Inflammatory macrophage (primary cell): ENCODE data around the gene BCKDHB.
"Not testable (repeated sequence)": the region's sequence is repeated elsewhere in the genome, so short reads cannot be mapped to it uniquely, and the experiment has no call there.

Experiments used
- DNase-seq, 2 donors: peaks; one replicate each; pipeline ENCODE4 v3.0.0-alpha.2; 2020 to 2022
- total RNA-seq, 18 experiments: gene quantifications; one replicate each; lab custom pipeline; 2026; ENCODE audit warnings: mixed read lengths in 6 of 18, inconsistent platforms in 2 of 18; lab: John Stamatoyannopoulos, UW

BCKDHB gene
- total RNA-seq, result 4.9 to 17.4 (median 11.4) reads per million in 18 experiments

DNA sequence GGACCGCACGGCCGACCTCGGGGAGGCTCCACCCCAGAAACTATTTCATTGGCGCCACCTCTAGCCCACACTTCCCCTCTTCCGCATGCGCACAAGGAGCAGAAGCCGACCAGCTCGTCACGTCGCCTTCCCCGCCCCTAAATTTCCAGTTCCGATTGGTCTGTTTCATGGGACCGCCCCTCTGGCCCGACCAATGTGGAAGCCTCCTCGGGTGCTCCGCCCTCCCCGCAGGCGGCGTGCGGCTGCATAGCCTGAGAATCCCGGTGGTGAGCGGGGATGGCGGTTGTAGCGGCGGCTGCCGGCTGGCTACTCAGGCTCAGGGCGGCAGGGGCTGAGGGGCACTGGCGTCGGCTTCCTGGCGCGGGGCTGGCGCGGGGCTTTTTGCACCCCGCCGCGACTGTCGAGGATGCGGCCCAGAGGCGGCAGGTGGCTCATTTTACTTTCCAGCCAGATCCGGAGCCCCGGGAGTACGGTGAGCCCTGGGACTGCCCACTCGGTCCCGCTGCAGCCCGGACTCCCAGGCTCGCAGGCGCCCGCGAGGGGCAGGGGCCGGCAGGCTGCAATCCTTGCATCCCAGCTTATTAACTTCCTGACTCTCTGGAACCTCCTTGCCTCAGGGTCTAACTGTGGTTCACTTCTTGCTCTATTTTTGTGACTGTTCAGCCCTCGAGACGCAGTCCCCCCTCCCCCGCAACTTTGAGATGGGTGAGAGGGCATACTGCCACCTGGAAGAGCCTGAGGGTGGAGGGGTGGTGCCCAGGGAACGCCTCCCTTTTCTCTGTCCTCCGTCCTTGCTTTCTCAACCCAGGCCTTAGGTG, at the start of gene BCKDHB:
TSS of gene BCKDHB (plus strand) at position 254 of the 818 bp plus-strand sequence. CDS start at position 277, 23 bp downstream.
- peak; percentile 98 to 99 for DNase-seq

DNA sequence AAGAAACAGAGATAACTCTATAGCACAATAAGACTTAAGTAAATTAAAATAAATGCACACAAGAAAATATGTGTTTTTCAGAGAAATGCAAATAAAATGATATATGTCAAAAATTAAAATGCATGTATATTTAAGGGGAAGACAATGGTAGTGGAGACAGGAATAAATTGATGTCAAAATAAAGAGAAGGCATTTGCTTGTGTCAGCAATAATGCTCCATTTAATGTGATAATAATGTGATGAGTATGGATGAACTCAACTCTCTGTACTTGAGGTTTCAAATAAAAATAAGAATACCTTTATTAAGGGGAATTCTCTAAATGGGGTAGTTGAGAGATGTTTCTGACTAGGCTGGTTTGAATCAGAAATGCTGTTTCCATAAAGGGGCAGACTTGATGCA, 45.7 kb upstream of the BCKDHB start:
- DNase-seq, result no peak

DNA sequence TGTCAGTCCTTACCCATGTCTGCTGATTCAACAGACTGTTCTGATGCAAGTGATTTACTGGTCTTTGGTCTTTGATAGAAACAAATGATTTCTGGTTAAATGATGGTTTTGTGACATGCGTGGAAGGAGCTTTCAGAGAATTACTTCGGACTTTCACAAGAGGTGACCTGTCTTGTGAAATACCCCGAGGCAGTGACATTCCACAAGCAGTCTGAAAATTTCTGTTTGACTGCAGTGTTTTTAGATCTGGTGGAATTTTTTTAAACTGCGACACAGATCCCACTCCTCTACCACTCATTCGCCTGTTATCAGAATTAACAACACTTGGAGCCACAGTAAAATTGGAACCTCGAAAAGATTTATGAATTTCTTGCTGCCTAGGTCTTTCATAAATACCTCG, 38.3 kb upstream of the BCKDHB start:
- DNase-seq, result not testable (repeated sequence)

DNA sequence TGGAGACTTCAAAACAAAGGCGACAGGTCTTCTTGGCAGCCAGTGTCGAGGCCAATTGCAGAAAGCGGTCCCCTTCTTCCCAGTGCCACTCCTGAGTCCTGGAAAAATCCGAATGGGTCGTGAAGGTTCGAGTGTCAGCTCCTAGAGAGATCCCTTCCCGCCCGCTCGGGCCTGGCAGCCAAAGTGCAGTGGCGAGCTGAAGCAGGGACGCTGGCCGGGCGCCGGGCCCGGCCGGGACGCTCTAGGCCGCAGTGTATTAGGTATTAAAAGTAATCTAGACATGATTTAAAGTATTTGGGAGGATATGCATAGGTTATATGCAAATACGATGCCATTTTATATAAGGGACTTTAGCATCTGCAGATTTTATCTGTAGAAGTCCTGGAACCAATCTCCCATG, 36.0 kb upstream of the BCKDHB start:
- DNase-seq, result not testable (repeated sequence)

DNA sequence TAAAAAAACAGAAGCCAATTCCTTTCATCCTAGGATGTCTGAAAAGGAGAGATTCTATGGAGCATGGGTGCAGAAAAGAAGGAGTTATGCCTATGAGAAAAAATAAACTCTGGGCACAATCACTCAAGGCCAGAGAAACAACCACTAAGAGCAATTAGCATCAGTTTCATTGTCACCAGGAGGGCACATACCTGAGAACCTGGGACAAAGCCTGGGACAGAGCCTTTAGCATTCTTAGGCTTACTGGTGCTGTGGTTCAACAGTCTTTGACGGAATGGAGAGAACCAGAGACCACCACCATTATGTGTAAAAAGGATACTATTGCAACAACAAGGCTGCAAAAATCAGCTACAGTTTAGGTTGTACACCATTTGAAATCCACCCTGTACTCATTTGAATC, 29.4 kb upstream of the BCKDHB start:
- no peak for DNase-seq

DNA sequence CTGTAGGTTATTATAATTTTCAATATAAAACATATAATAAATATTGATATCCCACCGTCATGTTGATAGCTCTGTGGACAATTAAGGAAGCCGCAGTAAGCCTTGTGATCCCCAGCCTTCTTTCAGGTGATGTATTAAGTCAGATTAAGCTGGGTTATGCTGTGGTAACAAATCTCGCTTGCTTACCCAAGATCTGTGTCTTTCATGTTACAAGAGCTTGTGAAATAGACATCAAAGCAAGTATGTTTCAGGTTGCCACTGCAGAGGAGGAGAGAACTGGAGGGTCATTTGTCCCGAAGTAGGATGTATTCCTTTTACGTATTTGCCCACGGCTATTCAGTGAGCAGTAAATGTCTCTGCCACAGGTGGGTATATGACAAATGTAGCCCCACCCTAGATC, 17.8 kb upstream of the BCKDHB start:
- DNase-seq, result no peak

DNA sequence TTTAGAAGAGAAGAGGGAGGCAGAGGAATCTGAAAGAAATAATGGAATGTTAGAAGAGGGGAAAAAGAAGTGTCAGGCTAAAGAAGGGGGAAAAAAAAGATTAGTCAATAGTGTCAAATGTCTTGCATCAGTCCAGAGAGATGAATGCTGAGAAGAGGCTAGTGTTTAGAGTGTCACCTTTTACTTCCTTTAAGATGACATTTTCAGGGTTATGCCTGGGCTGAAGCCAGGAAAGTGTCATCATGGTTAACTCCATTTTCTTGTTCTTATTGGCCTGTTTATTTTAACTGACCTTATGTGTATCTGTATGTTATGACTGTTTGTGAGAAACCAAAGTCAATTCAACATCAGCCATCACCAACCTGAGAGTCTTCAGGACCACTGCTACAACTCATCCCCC, 15.0 kb upstream of the BCKDHB start:
- no peak for DNase-seq

DNA sequence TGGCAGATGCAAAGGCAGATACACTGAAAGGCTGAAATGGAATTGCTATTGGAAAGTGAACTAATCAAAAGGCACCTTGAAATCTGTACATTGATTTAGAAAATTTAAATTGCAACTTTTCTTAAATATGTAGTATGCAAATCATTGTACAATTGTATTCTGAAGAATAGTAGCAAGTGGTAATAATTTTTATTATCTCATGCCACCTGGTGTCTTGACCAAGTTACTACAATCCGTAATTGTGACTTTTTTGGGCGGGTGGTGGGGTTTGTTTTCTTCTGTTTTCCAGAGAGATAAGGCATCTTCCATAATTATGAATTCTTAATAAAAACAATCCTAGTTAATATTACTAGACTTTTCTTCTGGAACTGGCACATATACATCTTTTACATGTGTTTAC, 12.5 kb upstream of the BCKDHB start:
- DNase-seq, result peak; percentile 7 to 25

DNA sequence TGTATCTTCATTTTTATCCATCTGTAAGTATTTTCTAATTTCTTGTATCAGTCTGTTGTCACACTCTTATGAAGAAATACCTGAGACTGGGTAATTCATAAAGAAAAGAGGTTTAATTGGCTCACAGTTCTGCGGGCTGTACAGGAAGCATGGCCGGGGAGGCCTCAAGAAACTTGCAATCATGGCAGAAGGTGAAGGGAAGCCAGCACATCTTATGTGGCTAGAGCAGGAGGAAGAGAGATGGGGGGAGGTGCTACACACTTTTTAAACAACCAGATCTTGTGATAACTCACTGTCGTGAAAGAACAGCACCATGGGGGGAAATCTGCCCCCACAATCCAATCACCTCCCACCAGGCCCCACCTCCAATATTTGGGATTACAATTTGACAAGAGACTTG, 10.9 kb upstream of the BCKDHB start:
- DNase-seq, result no peak

DNA sequence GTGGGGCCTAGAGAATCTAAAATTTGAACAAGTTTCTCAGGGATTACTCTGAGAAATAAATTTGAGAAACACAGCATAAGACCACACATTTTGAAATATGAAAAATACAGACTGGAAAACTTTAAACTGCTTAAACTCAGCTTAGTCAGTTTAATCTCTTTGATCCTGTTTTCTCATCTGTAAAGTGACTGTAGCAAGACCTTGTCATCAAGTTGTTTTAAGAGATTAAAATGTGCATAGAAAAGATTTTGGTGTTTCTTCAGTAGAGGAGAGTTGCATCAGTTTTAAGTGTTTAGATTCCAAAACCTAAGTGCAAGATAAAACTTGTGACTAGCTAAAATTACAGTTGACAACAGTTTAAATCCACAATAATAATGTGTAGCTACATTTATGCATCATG, 8.1 kb upstream of the BCKDHB start:
- DNase-seq, result no peak

DNA sequence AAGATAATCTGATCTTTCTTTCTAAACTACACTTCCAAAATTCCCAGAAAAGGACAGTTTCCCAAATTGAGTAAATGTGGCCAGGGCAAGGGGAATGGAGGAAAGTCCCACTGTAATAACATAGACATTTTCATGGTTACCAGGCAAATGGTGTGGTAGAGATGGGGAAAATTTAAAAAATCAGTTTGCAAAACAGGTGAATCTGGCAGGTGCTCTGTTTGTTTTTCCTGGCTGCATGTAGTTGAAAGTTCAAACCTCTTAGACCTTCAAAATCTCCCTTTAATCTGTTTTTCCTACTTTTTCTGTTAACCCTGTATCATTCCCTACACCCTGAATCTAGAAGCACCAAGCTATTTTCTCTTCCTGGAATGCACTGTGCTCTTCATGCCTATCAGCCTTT, 2.0 kb upstream of the BCKDHB start:
- no peak for DNase-seq

DNA sequence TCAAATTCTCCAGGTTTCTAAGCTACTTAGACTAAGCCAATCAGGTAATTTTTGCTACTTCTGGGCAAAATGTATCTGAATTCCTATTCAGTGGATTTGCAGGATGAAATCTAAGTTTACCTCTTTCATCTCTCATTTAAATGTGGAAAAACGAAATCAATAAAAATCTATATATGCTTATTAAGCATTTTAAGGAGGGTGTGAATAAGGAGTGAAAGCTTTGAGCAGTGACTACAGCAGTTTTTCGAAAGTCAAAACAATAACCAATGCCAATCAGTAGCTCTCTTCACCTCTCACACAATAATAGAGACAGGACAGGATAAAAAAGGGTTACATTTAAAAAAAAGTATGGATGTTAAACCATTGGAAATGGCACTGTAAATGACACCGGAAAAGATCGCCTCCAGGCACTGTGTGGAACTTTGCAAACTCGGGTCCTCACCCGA, 476 bp upstream of the BCKDHB start:
- no peak for DNase-seq

DNA sequence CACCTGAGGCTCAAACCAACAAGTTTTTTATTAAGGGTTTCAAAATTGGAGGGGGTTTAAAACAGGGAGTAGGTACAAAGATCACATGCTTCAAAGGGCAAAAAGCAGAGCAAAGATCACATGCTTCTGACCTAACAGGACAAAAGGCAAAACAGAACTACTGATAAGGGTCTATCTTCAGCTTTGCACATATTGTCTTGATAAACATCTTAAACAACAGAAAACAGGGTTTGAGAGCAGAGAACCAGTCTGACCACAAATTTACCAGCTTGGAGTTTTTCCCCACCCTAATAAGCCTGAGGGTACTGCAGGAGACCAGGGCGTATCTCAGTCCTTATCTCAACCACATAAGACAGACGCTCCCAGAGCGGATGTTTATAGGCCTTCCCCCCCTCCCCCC, 16.1 kb downstream of the BCKDHB start:
- not testable (repeated sequence) for DNase-seq

DNA sequence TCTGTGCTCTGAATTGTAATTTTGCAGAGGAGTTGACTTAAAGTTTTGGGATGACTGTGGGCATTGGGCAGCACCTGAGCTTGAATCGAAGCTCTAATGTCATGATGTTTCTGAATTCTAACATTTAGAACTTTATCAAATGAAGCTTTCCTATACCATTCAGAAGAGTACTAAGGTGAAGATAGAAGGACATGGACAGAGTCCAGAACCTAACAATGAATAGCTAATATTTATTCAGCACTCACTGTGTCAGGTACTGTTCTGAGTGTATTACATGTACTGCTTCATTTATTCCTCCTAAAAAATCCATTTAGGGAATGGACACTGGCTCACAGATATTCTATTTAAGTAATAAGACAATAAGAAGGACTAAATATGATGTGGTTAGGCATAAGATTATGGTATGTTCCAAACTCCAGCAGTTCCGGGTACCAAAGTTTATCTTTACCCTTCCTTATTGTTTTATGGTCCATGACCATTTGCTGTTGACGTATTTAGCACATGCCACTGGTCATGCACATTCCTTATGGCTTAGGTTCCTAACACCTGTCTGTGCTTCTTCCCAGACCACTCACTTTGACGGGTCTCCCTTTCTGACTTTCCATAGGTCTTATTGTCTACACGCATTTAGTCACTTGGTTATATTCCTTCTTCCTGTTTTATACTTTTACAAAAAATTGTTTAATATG, 20.3 kb downstream of the BCKDHB start:
- DNase-seq, result no peak

DNA sequence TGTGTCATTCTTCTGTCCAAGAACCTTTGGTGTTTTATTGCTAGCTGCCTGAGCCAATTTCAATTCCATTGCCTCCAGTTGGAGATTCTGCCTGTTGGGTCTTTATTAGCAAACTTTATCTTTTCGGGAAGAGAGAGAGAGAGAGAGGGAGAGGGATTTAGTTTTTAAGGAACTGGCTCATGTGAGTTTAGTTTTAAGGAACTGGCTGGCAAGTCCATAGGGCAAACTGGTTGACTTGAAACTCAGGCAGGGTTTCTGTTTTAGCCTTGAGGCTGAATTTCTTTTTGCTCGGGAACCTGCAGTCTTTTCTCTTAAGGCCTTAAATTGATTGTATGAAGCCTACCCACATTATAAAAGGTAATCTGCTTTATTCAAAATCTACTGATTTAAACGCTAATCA, 23.0 kb downstream of the BCKDHB start:
- peak; percentile 29 to 42 for DNase-seq

DNA sequence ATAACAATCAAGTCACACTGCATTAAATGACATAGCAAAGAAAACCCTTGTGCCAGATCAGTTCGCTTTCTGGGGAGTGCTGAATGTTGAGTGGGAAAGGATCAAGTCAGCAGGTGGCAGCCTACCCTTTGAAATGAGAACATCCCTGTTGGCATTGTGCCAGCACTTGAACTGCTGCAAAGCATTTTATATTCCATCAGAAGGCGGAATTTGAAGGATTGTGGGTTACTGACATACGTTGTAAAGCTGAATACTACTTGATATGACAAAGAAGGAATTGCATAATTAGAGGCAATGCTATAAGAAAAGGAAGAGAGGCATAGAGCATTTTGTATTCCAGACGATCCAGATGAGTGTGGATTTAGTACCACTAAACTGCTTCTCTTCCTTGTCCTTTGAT, 26.5 kb downstream of the BCKDHB start:
- DNase-seq, result peak; percentile 7 to 39

DNA sequence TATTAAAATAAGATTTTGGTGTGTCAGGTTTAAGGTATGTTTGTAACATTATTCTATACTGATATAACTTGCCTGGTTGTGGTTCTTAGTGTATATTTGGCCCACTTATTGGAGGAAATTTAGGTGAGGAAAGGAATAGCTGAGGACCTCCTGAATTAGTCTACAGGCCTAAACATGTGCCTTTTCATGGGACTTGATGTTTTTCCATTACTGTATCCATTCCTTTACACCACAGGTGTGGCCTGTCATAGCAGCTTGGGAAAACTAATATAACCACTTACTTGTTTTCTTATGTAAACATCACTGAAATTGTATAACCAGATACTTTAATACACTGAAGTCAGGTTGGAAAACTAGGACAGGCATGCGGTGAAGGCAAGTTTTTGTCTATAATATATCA, 27.6 kb downstream of the BCKDHB start:
- no peak for DNase-seq

DNA sequence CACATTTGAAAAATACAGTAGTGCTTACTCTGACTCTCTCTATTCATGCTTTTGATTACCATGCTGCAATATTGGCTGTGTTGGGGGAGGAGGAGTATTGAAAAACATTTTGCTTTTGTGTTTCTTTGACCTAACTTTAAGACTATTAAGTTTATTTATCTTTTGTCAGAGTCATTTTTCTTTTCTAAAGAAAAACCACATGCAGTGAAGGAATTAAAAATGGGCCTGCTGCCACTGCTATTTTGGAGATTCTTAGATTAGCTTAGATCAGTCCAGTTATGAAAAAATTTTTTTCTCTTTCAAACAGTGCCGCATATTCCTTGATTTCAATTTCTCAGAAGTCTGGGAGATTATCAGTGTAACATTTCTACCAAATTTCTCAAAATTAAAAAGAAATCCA, 36.1 kb downstream of the BCKDHB start:
- no peak for DNase-seq

DNA sequence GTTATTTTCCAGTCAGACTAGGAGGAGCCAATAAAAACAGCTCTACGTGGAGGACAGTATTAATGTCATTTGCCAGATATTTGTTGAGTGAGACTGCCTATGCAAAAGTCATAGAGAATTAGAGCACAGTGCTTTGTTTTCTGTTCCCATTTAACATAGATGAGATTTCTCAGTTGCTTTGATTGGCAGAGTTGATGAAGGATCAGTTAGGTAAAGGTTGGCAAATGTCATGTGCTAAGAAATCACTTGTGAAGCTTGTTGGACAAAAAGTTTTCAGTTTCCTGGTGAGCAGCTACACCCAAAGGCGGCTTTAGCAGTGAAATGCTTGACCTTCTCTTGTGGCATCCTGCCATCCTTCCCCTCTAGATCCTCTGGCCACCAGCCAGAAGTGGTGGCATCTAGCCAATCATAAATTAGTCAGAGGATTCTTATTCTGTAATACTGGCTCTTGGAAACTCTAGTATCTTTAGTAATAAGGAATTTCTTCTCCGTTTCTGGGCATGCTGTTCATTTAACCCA, 37.0 kb downstream of the BCKDHB start:
- DNase-seq, result no peak

DNA sequence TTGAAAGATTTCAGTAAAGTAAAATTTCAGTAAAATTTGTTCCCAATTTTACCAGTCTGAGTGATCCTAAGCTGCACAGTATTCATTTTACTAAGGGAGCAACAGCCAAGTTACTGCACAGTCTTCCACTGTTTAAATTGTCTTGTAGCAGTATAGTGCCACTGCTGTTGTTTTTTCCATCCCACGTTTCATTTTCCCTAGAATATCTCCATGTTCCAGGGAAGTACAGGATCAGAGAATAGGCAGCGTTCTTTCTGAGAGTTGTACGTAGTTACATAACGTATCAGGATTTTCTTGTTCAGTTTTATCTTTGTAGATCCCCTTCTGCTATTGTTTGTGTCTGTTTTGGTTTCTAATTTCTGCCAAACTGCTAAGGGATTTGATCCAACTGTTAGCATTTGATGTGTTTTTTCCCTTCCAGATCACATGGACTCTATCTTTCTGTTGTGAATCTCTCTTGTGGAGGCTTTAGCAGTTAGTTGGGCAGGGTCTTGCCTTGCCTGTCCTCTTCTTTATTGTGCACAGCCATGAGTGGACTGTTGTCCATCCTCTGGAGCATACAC, 38.4 kb downstream of the BCKDHB start:
- no peak for DNase-seq

DNA sequence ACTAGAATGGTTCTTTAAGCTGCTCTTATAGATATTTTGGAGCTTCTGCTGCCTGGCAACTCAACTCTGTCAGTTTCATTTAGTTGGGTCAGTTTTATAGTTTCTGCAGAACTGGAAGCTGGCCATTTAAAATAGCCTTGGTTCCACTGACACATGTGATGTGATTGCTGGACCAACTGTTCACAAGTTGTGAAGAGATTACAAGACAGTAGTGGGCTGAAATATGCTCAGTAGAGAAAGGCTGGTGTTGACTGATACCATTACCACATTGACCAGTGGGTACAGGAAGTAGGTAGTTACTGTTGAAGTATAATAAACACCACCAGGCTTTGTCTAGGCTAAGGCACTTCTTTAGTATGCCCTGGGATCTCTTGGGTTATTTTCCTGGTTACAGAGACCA, 39.0 kb downstream of the BCKDHB start:
- no peak for DNase-seq

DNA sequence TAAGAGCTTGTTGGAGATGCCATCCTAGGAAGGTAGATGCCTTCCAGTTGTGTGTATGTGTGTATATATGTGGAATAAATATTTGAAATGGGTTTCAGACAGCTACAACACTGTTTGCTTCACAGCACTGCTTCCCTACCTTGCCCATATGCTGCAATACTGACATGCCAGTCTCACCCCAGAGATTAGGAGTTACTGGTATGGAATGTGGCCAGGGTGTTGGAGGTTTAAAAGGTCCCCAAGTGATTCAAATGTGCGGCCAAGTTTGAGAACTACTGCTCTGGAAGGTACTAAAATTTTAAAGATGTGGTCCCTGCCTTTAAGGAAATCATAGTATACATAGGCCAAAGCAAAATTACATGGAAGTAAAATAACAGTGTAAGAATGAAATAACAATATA, 39.5 kb downstream of the BCKDHB start:
- no peak for DNase-seq

DNA sequence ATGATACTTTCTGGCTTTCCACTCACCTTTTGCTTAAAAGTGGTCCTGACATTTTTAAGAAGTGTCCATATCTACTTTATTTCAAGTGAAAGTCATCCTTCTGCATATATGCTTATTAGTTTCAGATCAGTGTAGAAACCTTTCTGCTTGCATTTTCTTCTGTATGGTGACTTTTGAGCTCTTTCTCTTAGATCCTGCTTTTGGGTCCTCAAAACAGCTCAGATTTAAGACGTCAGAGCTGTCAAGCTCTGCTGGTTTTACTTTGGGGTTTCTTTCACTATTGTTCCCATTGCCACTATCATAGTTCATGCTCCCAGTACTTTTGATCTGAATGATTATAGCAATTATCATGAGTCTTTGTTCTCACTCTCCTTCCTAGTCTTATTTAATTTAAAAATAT, 41.7 kb downstream of the BCKDHB start:
- DNase-seq, result no peak

DNA sequence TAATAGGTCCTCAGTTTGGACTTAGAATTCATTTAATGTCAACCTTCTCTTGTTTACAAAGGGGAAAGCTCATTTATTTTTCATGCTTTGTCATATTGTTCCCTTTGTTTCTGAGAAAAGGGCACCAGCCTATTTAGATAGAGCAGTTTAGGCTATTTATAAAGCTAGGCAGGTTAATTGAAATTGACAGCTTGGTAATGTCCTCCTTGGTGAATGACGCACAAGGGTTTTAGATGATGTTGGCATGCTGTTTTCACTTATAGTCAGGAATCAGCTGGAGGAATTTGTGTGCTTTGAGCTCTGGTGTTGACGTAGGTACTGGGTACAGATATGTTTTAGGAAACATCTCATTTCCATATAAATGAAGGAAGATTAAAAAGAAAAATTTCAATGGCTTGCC, 45.2 kb downstream of the BCKDHB start:
- DNase-seq, result no peak
